SH-SY5Y (cell line): ENCODE data around the gene ATP6V1C2.

Experiments
- GATA2 ChIP-seq: IDR thresholded peaks from 2 replicates; pipeline ENCODE4 v1.6.1; 2011; ENCODE audit warnings: mild to moderate bottlenecking, low read depth, low read length
- GATA3 ChIP-seq: IDR thresholded peaks from 2 replicates; pipeline ENCODE4 v1.6.1; 2011; ENCODE audit warnings: low read depth, mild to moderate bottlenecking, low read length, moderate library complexity

DNA sequence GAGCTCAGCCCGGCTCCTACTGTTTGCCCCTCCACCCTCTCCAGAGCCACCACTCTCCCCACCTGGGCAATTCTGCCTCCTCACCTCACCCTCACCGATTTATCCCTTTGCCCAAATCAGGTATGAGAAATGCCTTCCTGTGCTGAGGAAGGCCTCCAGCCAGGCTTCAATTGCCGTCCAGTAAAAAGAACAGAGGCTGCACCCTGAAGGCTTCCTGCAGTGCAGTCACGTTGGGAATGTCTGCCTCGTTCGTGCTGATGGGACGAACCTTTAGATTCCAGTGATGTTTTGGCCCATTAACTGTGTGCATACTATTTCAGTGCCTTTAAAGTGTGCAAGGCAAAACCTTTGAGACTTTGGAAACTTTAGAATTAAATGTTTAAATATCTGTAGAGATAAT is 34.2 kb downstream of the ATP6V1C2 start:
- TF ChIP-seq GATA2 (no peak), GATA3 (no peak)
